Activated gamma-delta T cell treated with Interleukin-2 at 50 U/mL for 16 hours (primary cell): ENCODE results near the gene TEX19.
"Not testable (repeated sequence)": the region's sequence is repeated elsewhere in the genome, so short reads cannot be mapped to it uniquely, and the experiment has no call there.

ENCODE experiments used
- DNase-seq: peaks from one replicate; pipeline ENCODE4 v3.0.0-alpha.2; 2020

The TEX19 gene

DNA sequence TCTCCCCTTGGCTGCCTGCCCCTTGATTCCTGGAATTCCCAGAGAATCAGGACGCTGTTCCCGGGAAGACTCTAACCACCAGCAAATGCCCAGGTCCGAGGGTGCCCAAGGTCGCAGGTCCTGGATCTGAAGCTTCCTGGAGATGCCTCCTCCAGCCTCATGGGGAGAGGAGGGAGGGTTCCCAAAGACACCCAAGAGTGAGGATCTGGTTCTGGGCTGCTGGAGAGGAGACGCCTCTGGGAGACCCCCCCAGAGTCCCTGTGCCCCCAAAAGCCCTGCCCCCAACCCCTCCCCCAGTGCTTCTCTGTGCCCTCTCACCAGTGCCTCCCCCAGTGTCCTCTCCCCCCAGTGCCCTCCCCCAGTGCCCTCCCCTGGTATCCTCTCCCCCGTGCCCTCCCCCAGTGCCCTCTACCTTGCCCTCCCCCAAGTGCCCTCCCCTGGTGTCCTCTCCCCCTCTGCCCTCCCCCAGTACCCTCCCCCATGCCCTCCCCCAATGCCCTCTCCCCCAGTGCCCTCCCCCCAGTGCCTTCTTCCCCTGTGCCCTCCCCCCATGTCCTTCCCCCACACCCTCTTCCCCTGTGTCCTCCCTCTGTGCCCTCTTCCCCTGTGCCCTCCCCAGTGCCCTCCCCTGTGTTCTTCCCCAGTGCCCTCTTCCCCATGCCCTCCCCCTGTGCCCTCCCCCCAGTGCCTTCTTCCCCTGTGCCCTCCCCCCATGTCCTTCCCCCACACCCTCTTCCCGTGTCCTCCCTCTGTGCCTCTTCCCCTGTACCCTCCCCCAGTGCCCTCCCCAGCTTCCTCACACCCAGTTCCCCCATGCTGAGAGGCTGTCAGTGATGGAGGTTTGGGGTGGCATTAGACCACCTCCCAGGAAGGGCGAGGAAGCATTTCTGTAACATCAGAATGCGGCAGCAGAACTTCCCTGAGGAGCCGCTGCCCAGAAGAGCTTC is 19.1 kb upstream of the TEX19 start:
- no peak for DNase-seq

DNA sequence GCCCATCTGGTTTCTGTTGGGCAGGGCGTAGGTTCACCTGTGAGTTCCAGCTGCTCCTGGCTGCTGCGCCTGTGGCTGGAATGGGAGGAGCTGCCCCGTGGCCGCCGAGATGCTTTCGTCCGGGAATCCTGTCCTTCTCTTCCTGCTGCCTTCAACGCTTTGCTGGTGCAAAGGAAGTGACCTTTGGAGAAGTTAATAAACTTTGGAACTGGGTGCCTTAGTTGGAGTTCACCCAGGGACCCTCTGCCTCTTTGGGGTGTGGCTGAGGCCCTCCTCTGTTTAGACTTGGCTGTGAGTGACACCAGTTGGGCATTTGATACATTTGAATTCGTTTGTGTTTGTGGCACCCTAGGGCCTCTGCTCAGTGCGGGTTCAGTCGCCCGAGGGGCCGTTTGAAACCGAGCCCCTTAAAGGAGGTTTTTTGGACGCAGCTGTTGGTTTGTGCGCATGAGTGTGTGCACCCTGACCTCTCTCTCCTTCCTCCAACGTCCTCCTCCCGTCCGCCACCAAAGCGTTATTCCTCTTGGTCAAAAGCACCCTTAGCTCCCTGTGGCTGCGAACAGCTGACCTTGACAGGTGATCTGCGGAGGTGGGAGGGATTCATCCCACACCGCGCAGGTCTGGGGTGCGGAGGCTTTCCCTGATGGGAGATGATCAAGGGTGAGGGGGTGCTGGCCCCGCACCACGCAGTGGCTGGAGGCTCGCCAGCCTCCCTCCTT is 16.5 kb upstream of the TEX19 start:
- no peak for DNase-seq

DNA sequence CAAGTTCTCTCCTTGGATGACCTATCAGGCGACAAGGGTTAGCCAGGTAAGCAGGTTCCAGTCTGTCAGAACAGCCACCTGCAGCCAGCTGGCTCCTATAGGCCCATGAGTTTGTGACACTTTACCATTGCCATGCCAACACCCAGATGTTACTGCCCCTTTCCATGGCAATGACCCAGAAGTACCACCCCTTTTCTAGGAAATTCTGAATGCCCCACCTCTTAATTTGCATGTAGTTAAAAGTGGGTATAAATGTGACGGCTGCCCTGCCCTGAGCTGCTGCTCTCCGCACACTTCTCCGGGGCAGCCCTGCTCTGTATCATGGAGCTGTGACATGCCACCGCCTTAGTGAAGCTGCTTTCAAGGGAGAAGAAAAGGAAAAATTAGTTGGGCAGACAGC is 15.5 kb upstream of the TEX19 start:
- DNase-seq = no peak

DNA sequence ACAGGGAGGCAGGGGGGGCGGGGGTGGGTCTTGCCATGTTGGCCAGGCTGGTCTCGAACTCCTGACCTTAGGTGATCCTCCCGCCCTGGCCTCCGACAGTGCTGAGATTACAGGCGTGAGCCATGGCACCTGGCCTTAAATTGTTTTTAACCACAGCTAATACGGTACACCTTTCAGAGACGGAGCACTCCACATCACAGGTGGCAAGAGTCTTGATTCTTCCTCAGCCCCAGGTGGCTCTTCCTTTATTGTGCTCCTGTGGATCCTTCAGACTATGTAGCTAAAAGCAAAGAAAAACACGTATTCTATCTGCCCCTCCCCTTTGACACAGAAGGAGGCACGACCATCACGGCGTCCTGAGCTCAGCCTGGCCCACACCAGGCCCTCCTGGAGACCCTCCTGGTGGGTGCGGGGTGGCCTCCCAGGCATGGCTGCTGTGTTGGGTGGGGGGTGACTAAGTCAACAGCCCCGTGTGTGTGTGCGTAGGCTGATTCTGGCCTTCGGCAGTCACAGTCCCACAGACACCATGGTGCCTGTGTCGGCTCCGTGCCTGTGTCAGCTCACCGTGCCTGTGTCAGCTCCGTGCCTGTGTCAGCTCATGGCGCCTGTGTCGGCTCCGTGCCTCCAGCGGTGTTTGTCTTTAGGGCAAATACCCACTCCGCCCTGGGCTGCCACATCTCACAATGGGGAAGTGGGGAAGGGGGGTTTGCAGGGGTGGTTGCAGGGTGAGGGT is 14.7 kb upstream of the TEX19 start:
- no peak for DNase-seq

DNA sequence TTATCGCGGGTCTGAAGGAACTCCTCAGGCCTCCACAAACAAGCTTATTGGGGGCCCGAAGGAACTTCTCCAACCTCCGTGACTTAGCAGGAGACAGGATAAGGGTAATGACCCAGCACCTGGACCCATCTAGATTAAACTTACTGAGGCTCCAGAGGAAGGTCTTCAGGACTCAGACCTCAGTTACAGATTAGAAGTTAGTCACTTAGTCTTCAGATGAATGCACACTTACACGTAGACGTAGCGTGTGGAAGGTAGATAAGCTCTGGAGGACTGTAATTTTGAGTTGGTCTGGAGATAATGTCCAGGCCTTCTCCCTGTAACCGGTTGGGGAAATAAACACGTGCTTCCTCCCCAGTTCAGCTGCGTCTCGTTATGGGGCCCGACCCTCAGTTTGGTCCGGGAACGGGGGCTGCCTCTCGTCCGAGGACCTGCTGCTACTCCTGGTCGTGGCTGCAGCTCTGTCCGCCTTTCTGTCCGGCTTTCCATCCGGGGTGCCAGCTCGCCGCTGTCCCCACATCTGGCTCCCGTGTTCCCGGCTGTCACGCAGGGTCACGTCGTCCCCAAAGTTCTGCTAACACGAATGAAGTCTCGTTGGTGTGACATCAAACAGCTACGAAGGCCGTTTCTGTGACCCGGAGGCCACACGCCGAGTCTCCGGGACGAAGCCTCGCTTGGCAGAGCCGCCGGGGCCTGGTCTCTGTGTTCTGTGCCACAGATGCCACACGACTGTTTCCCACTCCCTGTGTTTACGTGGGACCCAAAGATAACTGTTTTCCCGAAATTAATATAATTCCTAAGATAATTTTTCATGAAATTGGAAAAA is 13.7 kb upstream of the TEX19 start:
- DNase-seq = no peak

DNA sequence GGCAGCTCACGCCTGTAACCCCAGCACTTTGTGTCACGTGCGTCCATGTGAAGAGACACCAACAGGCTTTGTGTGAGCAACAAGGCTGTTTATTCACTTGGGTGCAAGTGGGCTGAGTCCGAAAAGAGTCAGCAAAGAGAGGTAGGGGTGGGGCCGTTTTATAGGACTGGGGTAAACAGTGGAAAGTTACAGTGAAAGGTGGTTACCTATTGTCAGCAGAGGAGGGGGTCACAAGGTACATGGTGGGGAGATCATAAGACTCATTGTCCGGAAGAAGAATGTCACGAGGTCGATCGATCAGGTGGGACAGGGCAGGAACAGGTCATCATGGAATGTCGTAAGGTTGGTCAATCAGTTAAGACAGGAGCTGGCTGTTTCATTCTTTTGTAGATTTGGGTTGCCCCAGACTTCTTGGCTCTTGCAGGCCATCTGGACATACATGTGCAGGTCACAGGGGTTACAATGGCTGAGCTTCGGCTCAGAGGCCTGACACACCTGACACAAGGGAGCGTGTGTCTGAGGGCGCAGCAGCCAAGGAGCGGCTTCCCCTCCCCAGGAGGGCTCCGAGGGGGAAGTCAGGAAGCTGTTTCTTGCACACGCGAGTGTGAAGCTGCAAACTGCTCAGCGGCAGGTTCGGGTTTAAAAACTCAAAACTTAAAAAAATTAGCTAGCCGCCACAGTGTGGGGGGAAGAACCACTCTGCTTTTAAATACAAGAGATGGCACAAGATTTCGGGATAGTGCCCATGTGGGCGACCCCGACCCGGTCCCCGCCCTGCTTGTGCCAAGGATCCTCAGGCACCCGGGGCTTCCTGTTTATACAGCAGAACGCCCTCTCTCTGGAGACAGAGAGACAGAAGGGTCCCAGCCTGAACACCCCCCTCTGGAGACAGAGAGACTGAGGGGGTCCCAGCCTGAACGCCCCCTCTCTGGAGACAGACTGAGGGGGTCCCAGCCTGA is 12.4 kb upstream of the TEX19 start:
- DNase-seq = no peak

DNA sequence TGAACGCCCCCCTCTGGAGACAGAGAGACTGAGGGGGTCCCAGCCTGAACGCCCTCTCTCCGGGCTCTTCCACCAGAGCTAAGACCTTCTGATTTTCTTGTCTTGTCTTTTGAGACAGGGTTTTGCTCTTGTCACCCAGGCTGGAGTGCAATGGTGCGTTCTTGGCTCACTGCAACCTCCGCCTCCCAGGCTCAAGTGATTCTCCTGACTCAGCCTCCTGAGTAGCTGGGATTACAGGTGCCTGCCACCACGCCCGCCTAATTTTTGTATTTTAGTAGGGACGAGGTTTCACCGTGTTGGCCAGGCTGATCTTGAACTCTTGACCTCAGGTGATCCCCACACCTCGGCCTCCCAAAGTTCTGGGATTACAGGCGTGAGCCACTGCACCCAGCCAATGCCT is 11.1 kb upstream of the TEX19 start:
- DNase-seq = not testable (repeated sequence)

DNA sequence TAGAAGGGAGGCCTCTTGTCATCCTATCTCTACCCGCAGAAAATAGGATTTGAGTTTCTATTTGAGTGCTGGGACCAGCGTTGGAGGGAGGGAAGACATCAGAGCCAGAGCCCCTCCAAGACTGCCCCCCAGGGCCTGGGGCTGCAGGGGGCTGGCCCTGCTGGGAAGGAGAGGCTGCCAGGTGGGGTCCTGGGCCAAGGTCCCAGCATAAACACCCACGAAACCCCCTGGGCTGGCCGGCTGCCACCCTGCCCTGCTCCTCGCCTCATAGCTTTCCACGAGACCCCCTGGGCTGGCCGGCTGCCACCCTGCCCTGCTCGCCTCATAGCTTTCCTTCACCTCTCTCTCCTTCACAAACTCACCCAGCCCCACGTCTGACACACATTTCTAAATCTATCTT is 10.6 kb upstream of the TEX19 start:
- no peak for DNase-seq

DNA sequence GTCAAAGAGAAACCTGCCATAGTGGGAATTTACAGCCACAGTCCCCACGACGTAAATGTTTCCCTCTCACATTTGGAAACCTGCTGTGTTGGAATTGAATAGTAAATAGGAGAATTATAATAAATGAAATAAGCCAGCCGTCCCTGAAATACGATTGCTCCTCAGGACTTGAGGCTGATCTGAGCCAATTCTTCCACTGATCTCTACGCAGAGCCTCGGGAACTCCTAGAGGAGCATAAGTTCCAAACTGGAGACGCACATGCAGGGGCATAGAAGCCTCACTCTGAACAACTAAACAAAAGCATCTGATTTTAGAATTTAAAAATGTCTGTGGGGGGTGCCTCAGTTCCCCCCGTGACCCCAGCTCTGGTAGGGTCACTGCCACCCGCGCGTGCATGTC is 10.2 kb upstream of the TEX19 start:
- no peak for DNase-seq

DNA sequence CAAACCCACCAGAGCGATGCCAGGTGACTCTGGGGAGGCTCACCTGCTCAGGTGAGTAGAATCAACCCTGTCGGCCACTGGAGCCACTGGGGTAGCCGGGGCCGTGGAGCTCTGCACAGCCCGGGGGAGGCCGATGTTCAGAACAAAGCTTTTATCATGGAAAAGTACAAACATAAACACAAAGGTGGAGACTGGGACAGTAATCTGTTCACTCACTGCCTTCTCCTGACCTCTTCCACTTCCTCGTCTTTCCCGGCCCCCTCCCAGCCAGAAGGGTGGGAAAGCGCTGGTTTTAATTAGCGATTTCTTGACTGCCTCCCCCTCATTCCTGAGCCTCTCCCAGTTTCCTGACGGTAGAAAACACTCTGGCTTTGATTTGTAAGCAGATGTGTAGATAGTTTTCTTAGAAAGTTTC is 9.8 kb upstream of the TEX19 start:
- no peak for DNase-seq

DNA sequence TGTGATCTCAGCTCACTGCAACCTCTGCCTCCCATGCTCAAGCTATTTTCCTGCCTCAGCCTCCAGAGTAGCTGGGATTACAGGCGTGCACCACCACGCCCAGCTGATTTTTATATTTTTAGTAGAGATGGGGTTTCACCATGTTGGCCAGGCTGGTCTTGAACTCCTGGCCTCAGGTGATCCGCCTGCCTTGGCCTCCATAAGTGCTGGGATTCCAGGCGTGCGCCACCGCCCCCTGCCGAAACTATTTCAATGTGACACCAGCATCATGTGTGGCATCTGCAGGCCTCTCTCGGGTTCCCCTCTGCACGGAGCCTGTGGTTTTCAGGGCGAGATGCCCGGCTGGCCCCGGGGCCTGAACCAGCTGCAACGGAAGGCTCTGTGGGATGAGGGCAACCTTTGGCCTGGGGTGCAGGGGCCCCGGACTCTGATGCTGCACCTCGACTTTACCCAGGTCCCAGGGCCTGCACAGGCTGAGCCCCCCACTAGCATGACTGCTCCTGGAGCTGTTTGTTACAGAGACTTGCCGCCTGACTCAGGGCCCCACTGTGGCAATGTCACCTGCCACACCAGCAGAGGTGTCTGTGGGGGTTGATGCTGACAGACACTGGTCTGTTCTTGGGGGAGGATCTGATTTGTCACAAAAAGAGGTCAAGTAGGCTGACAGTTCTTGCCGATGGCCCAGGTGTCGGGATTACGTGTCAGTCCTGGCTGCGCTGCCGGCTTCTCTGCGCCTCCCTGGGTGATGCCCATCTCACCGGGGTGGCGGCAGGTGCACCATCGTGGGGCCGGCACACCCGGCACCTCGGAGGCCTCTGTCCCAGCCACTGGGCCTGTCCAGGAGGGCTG is 8.6 kb upstream of the TEX19 start:
- no peak for DNase-seq

DNA sequence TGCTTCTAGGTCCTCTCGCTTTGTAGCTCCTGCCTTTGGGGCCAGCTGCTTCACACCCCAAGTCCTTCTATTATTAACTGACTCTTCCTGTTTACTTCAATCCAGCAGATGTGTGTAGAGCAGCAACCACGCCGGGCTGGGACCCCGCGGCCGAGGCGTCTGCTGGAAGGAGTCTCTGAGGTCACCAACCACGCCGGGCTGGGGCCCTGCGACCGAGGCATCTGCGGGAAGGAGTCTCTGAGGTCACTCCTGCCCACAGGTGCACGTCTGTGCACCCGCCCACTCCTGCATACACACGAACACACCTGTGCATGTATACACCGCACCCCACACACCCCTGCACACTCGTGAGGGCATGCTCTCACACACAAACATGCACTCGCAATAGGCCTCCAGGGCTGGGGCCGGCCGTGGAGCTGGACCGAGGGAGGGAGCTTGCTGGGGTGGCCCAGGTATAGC is 7.8 kb upstream of the TEX19 start:
- DNase-seq = no peak

DNA sequence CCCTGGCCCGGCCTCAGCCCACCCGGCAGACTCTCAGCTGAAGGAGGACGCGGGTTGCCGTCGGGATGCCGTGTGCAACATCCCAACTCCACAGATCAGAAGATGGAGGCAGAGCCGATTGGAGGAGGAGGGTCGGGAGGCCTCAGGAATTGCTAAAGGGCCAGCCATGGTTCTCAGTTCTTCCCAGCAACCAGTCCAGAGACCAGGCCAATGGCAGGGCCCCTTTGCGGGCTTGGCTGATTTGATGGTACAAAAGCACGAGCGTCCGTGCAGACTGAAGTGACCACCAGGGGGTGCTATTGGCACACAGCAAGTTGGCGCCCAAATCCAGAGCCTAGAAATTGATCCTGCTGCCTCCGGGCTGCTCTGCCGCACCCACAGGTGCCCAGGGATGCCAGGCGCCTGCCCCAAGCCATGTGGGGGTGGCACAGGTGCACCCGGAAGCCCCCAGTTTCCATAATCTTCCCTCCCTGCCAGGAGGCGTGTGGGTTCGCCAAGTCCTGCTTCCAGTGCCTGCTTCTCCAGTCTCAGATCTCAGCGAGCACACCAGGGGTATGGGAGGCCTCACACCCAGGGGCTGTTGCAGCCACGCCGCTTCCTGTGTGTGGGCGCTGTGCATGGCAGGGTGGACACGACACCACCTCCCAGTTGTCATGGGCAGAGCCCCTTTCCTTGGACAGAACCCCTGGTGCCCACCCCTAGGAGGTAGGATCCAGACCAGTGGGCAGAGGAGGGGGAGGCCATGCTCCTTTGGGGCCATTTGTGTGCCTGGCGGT is 7.1 kb upstream of the TEX19 start:
- peak; percentile 81 for DNase-seq

DNA sequence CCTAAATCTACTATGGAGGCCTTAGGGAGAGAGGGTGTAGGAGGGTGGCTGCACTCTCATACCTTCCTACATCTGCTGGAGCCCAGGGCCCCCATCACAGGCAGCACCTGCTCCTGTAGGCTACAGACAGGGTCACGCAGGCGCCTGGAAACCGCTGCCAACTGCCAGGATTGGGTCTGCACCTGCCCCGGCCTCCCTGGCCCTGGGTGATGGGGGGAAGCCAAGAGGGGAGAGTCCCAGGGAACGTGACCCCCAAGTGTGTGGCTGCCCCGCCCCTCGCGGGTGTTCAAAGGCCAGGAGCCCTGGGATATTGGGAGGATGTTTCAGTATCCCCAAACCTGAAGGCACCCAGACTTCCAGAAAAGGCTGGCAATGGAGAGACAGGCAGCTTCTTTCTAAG is 5.6 kb upstream of the TEX19 start:
- no peak for DNase-seq

DNA sequence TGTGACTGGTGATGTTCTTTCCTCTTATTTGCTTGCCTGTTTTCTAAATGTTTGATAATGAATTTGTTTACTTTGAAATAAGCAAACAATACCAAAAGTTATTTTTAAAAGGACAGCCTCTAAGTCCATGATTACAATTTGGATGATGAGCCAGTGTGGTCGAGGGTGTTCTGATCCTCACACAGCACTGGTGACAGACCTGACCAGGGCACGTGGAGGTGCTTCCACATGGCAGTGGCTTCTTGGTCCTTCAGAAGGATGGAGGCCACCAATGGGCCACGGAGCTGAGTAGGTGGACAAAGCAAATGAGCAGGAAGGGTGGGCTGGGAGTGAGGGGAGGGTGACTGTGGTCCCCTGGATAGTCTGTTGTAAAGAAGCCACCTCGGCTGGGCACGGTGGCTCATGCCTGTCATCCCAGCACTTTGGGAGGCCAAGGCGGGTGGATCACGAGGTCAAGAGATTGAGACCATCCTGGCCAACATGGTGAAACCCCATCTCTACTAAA is 4.2 kb upstream of the TEX19 start:
- DNase-seq = no peak

DNA sequence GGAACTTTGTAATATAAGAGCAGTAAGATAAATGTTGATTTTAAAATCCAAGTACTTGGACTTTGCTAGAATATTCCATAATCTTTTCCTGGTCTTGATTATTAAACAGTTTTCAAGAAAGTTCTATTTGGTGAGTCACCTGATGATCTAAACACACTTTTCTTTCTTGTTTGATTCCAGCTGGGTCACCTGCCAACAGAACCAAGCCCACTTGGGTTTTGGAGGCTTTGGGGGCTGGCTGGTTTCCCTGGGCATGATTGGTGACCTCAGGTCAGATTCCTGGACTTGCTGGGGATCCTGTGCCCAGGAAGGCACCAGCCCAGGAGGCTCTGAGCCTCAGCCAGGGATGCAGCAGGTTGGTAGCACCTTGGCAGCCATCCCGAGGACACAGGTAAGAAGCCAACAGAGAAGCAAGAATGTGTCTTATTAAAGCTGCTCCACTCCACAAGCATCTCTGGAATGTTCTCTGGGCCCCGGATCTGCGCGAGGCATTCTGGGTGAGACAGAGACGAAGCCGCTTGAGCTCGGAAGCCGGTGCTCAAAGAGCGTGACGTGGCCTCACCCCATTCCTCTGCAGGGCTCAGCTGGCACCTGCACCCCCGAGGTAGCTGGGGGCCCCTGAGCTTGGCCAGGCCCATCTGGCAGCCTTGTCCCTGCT is 3.1 kb upstream of the TEX19 start:
- no peak for DNase-seq

DNA sequence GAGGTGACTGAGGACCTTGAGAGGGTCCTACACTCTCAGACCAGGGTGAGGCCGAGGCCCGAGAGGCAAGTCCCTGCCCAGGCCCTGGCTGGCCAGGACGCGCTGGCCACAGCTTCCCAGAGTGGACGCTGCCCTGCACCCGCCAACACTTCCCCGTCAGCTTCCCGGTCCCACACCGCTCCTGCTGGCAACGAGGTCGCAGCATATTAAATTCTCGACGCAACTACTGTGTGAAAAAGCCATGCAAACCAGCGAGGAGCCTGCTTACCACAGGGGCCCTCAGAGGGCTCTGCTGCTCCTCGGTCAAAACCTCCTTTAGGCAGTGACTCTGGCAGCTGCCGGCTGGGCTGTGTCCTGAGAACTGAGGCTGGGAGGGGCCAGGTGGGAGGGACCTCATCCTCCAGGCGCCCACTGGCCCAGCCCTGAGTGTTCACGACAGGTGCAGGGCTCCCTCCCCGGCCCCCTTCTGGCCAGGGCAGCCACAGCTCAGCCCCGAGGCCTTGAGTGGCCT is 2.1 kb upstream of the TEX19 start:
- DNase-seq = no peak

DNA sequence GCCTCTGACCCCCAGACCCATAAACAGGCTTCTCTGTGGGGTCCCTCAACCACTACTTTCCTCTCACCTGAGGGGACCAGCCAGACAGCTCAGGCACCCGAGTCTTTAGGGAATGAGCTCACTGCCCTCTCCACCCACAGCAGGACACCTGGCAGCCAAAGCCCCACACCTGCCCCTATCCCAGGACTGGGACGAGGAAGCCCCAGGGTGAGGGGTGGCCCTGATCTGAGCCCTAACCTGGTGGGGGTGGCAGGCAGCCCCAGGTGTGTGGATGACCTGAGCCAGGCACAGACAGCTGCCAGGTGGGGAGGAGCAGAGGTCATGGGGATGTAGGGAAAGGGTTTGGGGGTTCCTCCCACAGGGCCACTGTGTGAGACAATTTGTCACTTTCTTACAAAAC is 1.7 kb upstream of the TEX19 start:
- DNase-seq = no peak
